ENCODE results near the gene CCT2. TPM values are rescaled to one million over a fixed set of nuclear protein-coding genes. Genes with fewer than 3 reads are reported as not detected.

CCT2 gene
- total and polyA plus RNA-seq, 2 of the 13 experiments (the other 11 are each of a cell fraction or from before 2014, with no cell fraction given): 209 to 388 TPM

DNA sequence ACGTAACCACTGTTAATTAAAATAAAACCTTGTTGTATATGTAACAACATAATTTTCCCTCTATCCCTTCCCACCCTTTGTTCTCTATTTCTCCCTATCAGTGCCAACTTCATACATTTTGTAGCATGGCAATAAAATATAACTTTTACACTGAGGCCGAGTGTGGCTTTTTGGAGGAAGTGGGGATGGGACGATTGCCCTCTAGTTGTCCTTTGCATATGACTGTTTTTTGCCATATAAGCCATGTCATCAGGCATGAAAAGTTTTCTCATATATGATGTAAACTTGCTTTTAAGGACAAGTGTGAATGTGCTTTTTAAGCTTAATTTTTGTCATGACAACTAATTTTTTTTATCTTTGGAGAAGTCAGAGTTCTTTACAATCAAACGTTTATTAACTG lies 6.2 kb upstream of the CCT2 start (continued):
- no peak for TF ChIP-seq RFX5 (IDR thresholded peaks at IDR 0.05; ENCODE audit: low read depth, low read length)
- TF ChIP-seq, protein P1, sequence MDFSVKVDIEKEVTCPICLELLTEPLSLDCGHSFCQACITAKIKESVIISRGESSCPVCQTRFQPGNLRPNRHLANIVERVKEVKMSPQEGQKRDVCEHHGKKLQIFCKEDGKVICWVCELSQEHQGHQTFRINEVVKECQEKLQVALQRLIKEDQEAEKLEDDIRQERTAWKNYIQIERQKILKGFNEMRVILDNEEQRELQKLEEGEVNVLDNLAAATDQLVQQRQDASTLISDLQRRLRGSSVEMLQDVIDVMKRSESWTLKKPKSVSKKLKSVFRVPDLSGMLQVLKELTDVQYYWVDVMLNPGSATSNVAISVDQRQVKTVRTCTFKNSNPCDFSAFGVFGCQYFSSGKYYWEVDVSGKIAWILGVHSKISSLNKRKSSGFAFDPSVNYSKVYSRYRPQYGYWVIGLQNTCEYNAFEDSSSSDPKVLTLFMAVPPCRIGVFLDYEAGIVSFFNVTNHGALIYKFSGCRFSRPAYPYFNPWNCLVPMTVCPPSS (IDR thresholded peaks at IDR 0.05): no peak
- TF ChIP-seq ZNF749 (CRISPR knock-in tag; IDR thresholded peaks at IDR 0.05; ENCODE audit: borderline replicate concordance): no peak
- TF ChIP-seq, protein P2, sequence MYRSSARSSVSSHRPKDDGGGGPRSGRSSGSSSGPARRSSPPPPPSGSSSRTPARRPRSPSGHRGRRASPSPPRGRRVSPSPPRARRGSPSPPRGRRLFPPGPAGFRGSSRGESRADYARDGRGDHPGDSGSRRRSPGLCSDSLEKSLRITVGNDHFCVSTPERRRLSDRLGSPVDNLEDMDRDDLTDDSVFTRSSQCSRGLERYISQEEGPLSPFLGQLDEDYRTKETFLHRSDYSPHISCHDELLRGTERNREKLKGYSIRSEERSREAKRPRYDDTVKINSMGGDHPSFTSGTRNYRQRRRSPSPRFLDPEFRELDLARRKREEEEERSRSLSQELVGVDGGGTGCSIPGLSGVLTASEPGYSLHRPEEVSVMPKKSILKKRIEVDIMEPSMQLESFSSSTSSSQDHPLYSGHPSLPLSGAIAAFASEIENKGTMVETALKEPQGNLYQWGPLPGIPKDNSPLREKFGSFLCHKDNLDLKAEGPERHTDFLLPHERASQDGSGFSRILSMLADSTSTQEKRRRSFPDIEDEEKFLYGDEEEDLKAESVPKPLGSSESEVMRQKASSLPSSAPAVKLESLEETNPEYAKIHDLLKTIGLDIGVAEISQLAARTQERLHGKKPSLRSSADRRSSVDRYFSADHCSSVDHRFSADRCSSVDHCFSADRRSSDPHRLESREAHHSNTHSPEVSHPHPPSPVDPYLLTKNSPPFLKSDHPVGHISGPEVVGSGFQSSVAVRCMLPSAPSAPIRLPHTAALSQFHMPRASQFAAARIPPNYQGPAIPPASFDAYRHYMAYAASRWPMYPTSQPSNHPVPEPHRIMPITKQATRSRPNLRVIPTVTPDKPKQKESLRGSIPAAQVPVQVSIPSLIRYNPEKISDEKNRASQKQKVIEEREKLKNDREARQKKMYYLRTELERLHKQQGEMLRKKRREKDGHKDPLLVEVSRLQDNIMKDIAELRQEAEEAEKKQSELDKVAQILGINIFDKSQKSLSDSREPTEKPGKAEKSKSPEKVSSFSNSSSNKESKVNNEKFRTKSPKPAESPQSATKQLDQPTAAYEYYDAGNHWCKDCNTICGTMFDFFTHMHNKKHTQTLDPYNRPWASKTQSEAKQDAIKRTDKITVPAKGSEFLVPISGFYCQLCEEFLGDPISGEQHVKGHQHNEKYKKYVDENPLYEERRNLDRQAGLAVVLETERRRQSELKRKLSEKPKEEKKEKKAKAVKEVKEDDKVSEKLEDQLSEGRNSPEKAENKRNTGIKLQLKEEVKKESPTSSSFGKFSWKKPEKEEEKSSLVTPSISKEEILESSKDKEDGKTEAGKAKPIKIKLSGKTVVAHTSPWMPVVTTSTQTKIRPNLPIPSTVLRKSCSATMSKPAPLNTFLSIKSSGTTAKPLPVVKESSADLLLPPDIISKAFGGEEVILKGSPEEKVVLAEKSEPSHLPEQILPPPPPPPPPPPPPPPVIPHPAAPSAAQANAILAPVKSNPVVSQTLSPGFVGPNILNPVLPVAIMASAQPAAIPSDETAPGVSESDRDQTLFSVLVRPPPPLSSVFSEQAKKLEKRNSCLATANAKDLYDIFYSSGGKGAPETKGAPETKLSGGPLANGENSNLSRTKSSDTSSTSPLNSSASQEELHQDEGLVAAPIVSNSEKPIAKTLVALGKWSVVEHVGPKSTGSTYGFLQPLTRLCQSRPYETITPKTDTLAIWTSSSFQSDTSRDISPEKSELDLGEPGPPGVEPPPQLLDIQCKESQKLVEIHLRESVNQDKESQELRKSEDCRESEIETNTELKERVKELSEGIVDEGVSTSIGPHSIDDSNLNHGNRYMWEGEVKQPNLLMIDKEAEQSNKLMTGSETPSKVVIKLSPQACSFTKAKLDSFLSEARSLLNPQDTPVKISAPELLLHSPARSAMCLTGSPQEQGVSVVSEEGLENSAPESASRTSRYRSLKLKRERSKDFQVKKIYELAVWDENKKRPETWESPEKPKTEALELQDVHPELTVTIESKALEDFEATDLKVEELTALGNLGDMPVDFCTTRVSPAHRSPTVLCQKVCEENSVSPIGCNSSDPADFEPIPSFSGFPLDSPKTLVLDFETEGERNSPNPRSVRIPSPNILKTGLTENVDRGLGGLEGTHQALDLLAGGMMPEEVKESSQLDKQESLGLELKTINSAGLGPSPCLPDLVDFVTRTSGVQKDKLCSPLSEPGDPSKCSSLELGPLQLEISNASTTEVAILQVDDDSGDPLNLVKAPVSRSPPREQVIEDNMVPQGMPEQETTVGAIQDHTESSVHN (CRISPR knock-in tag; IDR thresholded peaks at IDR 0.05): no peak
- no peak for TF ChIP-seq ARNT (IDR thresholded peaks at IDR 0.05)
